ENCODE results near the gene STIM1.

DNA sequence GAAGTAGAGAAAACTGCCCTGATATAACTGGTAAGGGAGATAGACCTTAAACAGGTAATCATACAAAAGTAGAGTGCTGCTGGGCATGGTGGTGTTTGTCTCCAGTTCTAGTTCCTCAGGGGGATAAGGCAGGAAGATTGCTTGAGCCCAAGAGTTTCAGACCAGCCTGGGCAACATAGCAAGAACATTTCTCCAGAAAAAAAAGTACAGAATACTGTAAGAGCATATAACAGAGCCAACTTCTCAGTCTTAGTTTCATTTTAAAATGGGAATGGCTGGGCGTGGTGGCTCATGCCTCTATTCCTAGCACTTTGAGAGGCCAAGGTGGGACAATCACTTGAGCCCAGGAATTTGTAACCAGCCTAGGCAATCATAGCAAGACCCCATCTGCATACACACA, 10.2 kb upstream of the STIM1 start:
- no peak for TF ChIP-seq CTCF (IDR thresholded peaks at IDR 0.05)
- no peak for TF ChIP-seq POLR2A (IDR thresholded peaks at IDR 0.05; ENCODE audit: low read depth)
- no peak for TF ChIP-seq POLR2AphosphoS5 (IDR thresholded peaks at IDR 0.05)
- TF ChIP-seq EP300 (IDR thresholded peaks at IDR 0.05): no peak

All from esophagus muscularis mucosa (tissue), 4 donors.